Spleen (tissue), 11 donors: ENCODE measurements around the gene SFXN5. TPM values are rescaled to one million over a fixed set of nuclear protein-coding genes. Genes with fewer than 3 reads are reported as not detected.

ENCODE experiments used
- DNase-seq: peaks from one replicate; pipeline ENCODE4 v3.0.0-alpha.2; 2020
- H3K27ac ChIP-seq, 8 donors: fragments of 200-600 bp; sonication (generic) in 7 of 8; 1 replicate in 4 of 8; 2 replicates in 4 of 8; pipeline versions ENCODE4 v1.5.0 to v1.8.0; 2016 to 2021; ENCODE audit warnings: inconsistent platforms in 4 of 8, mild to moderate bottlenecking in 4 of 8, moderate library complexity in 1 of 8
- H3K27me3 ChIP-seq, 7 donors: fragments of 200-600 bp; sonication (generic) in 6 of 7; replicated peaks in 1 of 7; 1 replicate in 4 of 7; 2 replicates in 3 of 7; pipeline versions ENCODE4 v1.5.0 to v1.8.0; 2016 to 2021; ENCODE audit warnings: inconsistent platforms in 3 of 7, mild to moderate bottlenecking in 1 of 7
- H3K36me3 ChIP-seq, 6 donors: fragments of 200-600 bp; sonication (generic) in 5 of 6; 1 replicate in 4 of 6; 2 replicates in 2 of 6; pipeline versions ENCODE4 v1.5.0 to v1.8.0; 2016 to 2021; ENCODE audit warnings: inconsistent platforms in 2 of 6
- H3K4me1 ChIP-seq, 6 donors: fragments of 200-600 bp; sonication (generic) in 5 of 6; 1 replicate in 3 of 6; 2 replicates in 3 of 6; pipeline versions ENCODE4 v1.5.0 to v1.8.0; 2016 to 2021; ENCODE audit warnings: inconsistent platforms in 3 of 6
- H3K4me3 ChIP-seq, 8 donors: fragments of 200-600 bp; sonication (generic) in 7 of 8; 1 replicate in 4 of 8; 2 replicates in 4 of 8; pipeline versions ENCODE4 v1.5.0 to v1.8.0; 2016 to 2021; ENCODE audit warnings: inconsistent platforms in 4 of 8, mild to moderate bottlenecking in 4 of 8, moderate library complexity in 2 of 8
- H3K9me3 ChIP-seq, 8 donors: fragments of 200-600 bp; sonication (generic) in 7 of 8; 1 replicate in 4 of 8; 2 replicates in 4 of 8; pipeline versions ENCODE4 v1.5.0 to v1.8.0; 2016 to 2021; ENCODE audit warnings: inconsistent platforms in 4 of 8
- CTCF ChIP-seq, 11 experiments: fragments of 200-600 bp in 7 of 11; fragments of 450-650 bp in 4 of 11; sonication (generic) in 4 of 11; IDR thresholded peaks in 8 of 11; conservative IDR thresholded peaks in 3 of 11; 1 replicate in 7 of 11; 2 replicates in 4 of 11; pipeline versions ENCODE4 v1.4.0 to v1.8.0; 2016 to 2021; ENCODE audit warnings: antibody characterized with exemption in 11 of 11, inconsistent platforms in 4 of 11, mild to moderate bottlenecking in 1 of 11
- POLR2A ChIP-seq, 3 donors: fragments of 450-650 bp; IDR thresholded peaks; one replicate each; pipeline ENCODE4 v1.5.1; 2017; ENCODE audit warnings: antibody characterized with exemption in 3 of 3, mild to moderate bottlenecking in 1 of 3
- POLR2AphosphoS5 ChIP-seq, 3 donors: sonication (generic); formaldehyde crosslinking; IDR thresholded peaks; one replicate each; pipeline ENCODE4 v1.5.1; 2017; ENCODE audit warnings: antibody characterized with exemption in 3 of 3
- WGBS, 5 donors: extraction: QIAGEN DNeasy Blood & Tissue Kit in 3 of 5; methylation state at CpG; one replicate each; pipeline versions ENCODE4 v1.1.5 to v1.1.7; 2013 to 2018; 5-methylcytosine and 5-hydroxymethylcytosine counted together
- intact Hi-C: fragments of 100-400 bp; cut with DNase I; formaldehyde crosslinking; loops from one replicate; pipeline ENCODE4 v1.15.0; 2023; ENCODE audit warnings: low total_unique reads
- polyA plus RNA-seq, 3 donors: library from polyadenylated mRNA; stranded (reverse); fragments of 200-250 nt; gene quantifications; one replicate each; pipeline ENCODE4 v1.2.1, GENCODE V29; 2013
- total RNA-seq, 7 donors: library from RNA; depleted of rRNA in 3 of 7; stranded (reverse); fragments of >200 nt in 3 of 7; fragmentation: NEBNext Ultra II Directional in 4 of 7; extraction: Animal tissue kit (Norgen Biotek cat#: 25700) in 4 of 7; gene quantifications; one replicate each; pipeline versions ENCODE4 v1.1.0 to v1.2.1, GENCODE V29; 2016 to 2021
- donor health status: healthy with polysubstance abuse.
- donor health status: DM: no; HTN: no; CAD: no; lungs with moderate emphysema.
- donor health status: DM: no; HTN: no; CAD: no.
- donor health status: Bipolar disorder and iron deficiency.
- donor health status: healthy.
- donor health status: DM: no; HTN: no; CAD: no.
- donor health status: DM: yes; HTN: yes; CAD: no.

Gene SFXN5
- total and polyA plus RNA-seq, 10 donors, result 2.6 to 41.4 (median 22.9) TPM

DNA sequence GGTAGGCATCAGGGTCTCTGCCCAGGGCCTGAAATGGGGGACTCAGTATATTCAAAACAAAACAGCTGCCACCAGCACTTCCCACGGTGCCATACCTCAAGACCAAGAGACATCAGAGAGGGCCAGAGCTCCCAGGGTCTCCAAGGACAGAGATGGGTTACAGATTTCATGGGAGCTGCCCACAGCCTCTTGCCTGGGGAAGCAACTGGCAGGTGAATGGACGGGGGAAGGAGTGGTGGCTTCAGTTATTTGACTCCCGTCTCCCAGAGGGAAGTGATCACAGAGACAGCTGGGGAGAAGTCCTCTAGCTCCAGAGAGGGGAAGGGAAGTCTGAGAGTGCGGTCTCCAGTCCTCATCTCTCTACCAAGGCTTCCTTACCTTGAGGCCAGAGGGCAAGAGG is 15.8 kb upstream of the SFXN5 start:
- Histone ChIP-seq H3K4me1 (peaks cover 3 to 99% (median 48%) of the 10 kb centered on the region in 6 donors), H3K9me3 (no peaks in the 10 kb centered on the region), H3K4me3 (no peak overlapping the region), H3K27me3 (no peaks in the 10 kb centered on the region), H3K27ac (peak overlapping the region in 3 of 8 donors; percentile 43 to 58 (median 54)), H3K36me3 (peaks cover 0 to 52% (median 17%) of the 10 kb centered on the region in 6 donors)
- intact Hi-C loops, result loop anchor here (5.0 kb wide), 1 partner anchor 75 kb away; no protein-coding TSS in a partner anchor
- TF ChIP-seq POLR2A (IDR thresholded peaks at IDR 0.05), result no peak
- TF ChIP-seq CTCF (IDR thresholded peaks at IDR 0.05 in 8 of 11, conservative IDR thresholded peaks at IDR 0.05 in 3 of 11), result no peak
- TF ChIP-seq POLR2AphosphoS5 (IDR thresholded peaks at IDR 0.05), result no peak
- WGBS, 5 donors, result 58 to 62% (median 59%) methylated on average over 4 of the region's 4 CpGs
- no peak for DNase-seq

DNA sequence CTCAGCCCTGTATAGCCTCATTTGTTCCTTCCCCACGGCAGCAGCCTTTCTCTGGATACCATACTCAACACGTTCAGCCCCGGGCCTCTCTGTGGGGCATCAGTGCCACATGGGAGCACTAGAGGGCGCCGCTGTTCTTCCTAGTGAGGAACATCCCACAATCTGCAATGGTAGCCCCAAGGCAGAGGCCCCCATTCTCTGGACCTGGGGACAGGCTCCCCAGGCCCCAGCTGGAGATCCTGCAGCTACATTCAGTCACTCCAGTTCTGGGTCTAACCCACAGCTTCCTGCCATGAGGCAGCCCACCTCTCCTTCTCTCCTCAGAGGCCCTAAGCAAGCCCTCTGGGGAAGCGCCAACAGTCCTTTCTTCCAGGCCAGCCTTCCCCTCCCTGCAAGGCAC is 14.2 kb upstream of the SFXN5 start:
- Histone ChIP-seq H3K36me3 (peaks cover 0 to 63% (median 17%) of the 10 kb centered on the region in 6 donors), H3K4me1 (peaks cover 3 to 100% (median 40%) of the 10 kb centered on the region in 6 donors), H3K27me3 (no peaks in the 10 kb centered on the region), H3K4me3 (peak overlapping the region in 1 of 8 donors; percentile 10), H3K9me3 (no peaks in the 10 kb centered on the region), H3K27ac (peak overlapping the region in 4 of 8 donors; percentile 23 to 65 (median 46))
- intact Hi-C loops, result loop anchor here (5.0 kb wide), 1 partner anchor 77 kb away; no protein-coding TSS in a partner anchor
- DNase-seq, result peak; percentile 95
- 14 to 18% (median 15%) methylated on average over 6 of the region's 6 CpGs for WGBS, 5 donors
- TF ChIP-seq POLR2A (IDR thresholded peaks at IDR 0.05), result no peak
- peak; percentile 82 to 97 (median 91) for TF ChIP-seq CTCF (IDR thresholded peaks at IDR 0.05 in 8 of 11, conservative IDR thresholded peaks at IDR 0.05 in 3 of 11)
- TF ChIP-seq POLR2AphosphoS5 (IDR thresholded peaks at IDR 0.05), result peak in 2 of 3 donors; percentile 10 to 27

- intact Hi-C loops, result loop anchor here (5.0 kb wide), 1 partner anchor 77 kb away; no protein-coding TSS in a partner anchor
- no peaks in the 10 kb centered on the region for H3K27me3 ChIP-seq
- no peaks in the 10 kb centered on the region for H3K9me3 ChIP-seq
- H3K36me3 ChIP-seq, result peaks cover 0 to 70% (median 17%) of the 10 kb centered on the region in 6 donors
- H3K4me3 ChIP-seq, result peak overlapping the region in 1 of 8 donors; percentile 10
- TF ChIP-seq POLR2A (IDR thresholded peaks at IDR 0.05) (no peak), POLR2AphosphoS5 (IDR thresholded peaks at IDR 0.05) (no peak)
- H3K4me1 ChIP-seq, result peaks cover 3 to 100% (median 40%) of the 10 kb centered on the region in 6 donors
- no peak for DNase-seq
- 70 to 83% (median 78%) methylated on average over 2 to 3 of the region's 3 CpGs for WGBS, 5 donors
- H3K27ac ChIP-seq, result peak overlapping the region in 5 of 8 donors; percentile 23 to 65 (median 34)
These were observed 13.5 kb upstream of the SFXN5 start for GRCh38 chr2:73084971-73085370.

GRCh38 chr2:73083886-73084800 is 12.6 kb upstream of the SFXN5 start:
- Histone ChIP-seq H3K36me3 (peaks cover 0 to 78% (median 17%) of the 10 kb centered on the region in 6 donors), H3K9me3 (no peaks in the 10 kb centered on the region), H3K27ac (peak overlapping the region in 5 of 8 donors; percentile 29 to 65 (median 34)), H3K27me3 (no peaks in the 10 kb centered on the region), H3K4me3 (peak overlapping the region in 1 of 8 donors; percentile 33), H3K4me1 (peaks cover 3 to 100% (median 42%) of the 10 kb centered on the region in 6 donors)
- no peak for TF ChIP-seq POLR2A (IDR thresholded peaks at IDR 0.05)
- TF ChIP-seq CTCF (IDR thresholded peaks at IDR 0.05 in 8 of 11, conservative IDR thresholded peaks at IDR 0.05 in 3 of 11), result peak in 1 of 11 experiments; percentile 15
- peak in 1 of 3 donors; percentile 45 for TF ChIP-seq POLR2AphosphoS5 (IDR thresholded peaks at IDR 0.05)
- WGBS, 5 donors, result 48 to 72% (median 59%) methylated on average over 7 of the region's 7 CpGs
- intact Hi-C loops, result no loop called here
- DNase-seq, result peak; percentile 51
